Esophagus muscularis mucosa (tissue), 3 donors: ENCODE data around the gene SLC22A12.

Experiments
- CTCF ChIP-seq, 3 experiments: fragments of 200-600 bp in 2 of 3; fragments of 450-650 bp in 1 of 3; sonication (generic) in 2 of 3; IDR thresholded peaks; one replicate each; pipeline ENCODE4 v1.5.1; 2017 to 2019; ENCODE audit warnings: antibody characterized with exemption in 3 of 3, mild to moderate bottlenecking in 2 of 3, moderate library complexity in 1 of 3
- POLR2A ChIP-seq: fragments of 450-650 bp; IDR thresholded peaks from one replicate; pipeline ENCODE4 v1.6.1; 2017; ENCODE audit warnings: antibody characterized with exemption, moderate library complexity, mild to moderate bottlenecking, low read depth

- TF ChIP-seq CTCF (IDR thresholded peaks at IDR 0.05) (no peak), POLR2A (no peak)
Observed at GRCh38 chr11:64603411-64604110, 12.5 kb downstream of the SLC22A12 start.
